HCT116 (cell line): ENCODE results near the gene SLFN12L. TPM values are rescaled to one million over a fixed set of nuclear protein-coding genes. Genes with fewer than 3 reads are reported as not detected.

Source experiments
- ATAC-seq: fragments of 200-7000 bp; cut with Tn5 transposase; 2 replicates; pipeline ENCODE4 v1.9.1; 2020; ENCODE audit warnings: mild to moderate bottlenecking, moderate library complexity
- BruUV-seq: library from RNA; stranded (reverse); fragments of 400-500 nt; replicated peaks from 2 replicates; lab custom pipeline; 2021; lab: Mats Ljungman, UMichigan
- CTCF ChIA-PET: fragments of 300-600 bp; sonication (Branson Sonifier 250); formaldehyde crosslinking; loops from one replicate; lab custom pipeline; 2021; ENCODE audit warnings: antibody characterized with exemption; lab: Charles Lee
- POLR2A ChIA-PET: fragments of 300-600, 350-600 bp; sonication (Branson Sonifier 250); formaldehyde crosslinking; loops from one replicate; lab custom pipeline; 2021; ENCODE audit warnings: antibody characterized with exemption; lab: Charles Lee
- RAD21 ChIA-PET, 2 experiments: fragments of 300-600 bp; sonication (Branson Sonifier 250); formaldehyde crosslinking; loops; one replicate each; lab custom pipeline; 2023; ENCODE audit warnings: low total read pairs in 2 of 2; ENCODE audit not compliant: uncharacterized antibody in 2 of 2, unreplicated experiment in 2 of 2, low non-redundant PET in 1 of 2; lab: Charles Lee
- DNase-seq: peaks from one replicate; pipeline ENCODE4 v3.0.0-alpha.2; 2010; ENCODE audit warnings: low read depth, low spot score
- H2AFZ ChIP-seq: fragments of 200-600 bp; shearing (Covaris generic), sonication (generic); 2 replicates; pipeline ENCODE4 v1.6.1; 2017; ENCODE audit warnings: low read depth, mixed run types, mixed read lengths, antibody characterized with exemption, low read length; ENCODE audit not compliant: poor library complexity, severe bottlenecking
- H3K27ac ChIP-seq: 2 replicates; pipeline ENCODE4 v1.5.1; 2012; ENCODE audit warnings: low read depth, low read length
- H3K27me3 ChIP-seq: fragments of 200-600 bp; sonication (generic); 2 replicates; pipeline ENCODE4 v1.6.1; 2016; ENCODE audit warnings: mixed run types, low read length, mixed read lengths; ENCODE audit not compliant: insufficient read depth
- H3K36me3 ChIP-seq, 2 experiments: fragments of 200-500 bp in 1 of 2; fragments of 200-600 bp in 1 of 2; sonication (Bioruptor generic) in 1 of 2; sonication (generic) in 1 of 2; 2 replicates each; pipeline versions ENCODE4 v1.5.1 to v1.6.1; 2014 to 2016; ENCODE audit warnings: low read length in 2 of 2, inconsistent platforms in 1 of 2, mixed read lengths in 1 of 2, mixed run types in 1 of 2; ENCODE audit not compliant: insufficient read depth in 2 of 2, control insufficient read depth in 1 of 2
- H3K4me1 ChIP-seq, 2 experiments: fragments of 200-600 bp in 1 of 2; sonication (generic) in 1 of 2; 2 replicates each; pipeline versions ENCODE4 v1.5.1 to v1.6.1; 2012 to 2017; ENCODE audit warnings: low read length in 2 of 2, inconsistent platforms in 1 of 2, mild to moderate bottlenecking in 1 of 2, mixed read lengths in 1 of 2, mixed run types in 1 of 2, moderate library complexity in 1 of 2; ENCODE audit not compliant: insufficient read depth in 2 of 2, control insufficient read depth in 1 of 2
- H3K4me2 ChIP-seq: fragments of 200-600 bp; sonication (generic); 2 replicates; pipeline ENCODE4 v1.6.1; 2017; ENCODE audit warnings: mixed run types, low read length, mixed read lengths
- H3K4me3 ChIP-seq, 2 experiments: fragments of 200-600 bp in 1 of 2; sonication (generic) in 1 of 2; replicated peaks in 1 of 2; 2 replicates each; pipeline ENCODE4 v1.5.1; 2011 to 2016; ENCODE audit warnings: low read length in 2 of 2, control low read depth in 1 of 2, low read depth in 1 of 2, mild to moderate bottlenecking in 1 of 2, mixed read lengths in 1 of 2, mixed run types in 1 of 2
- H3K79me2 ChIP-seq: fragments of 200-600 bp; sonication (generic); 2 replicates; pipeline ENCODE4 v1.6.1; 2017; ENCODE audit warnings: mild to moderate bottlenecking, mixed run types, low read length, moderate library complexity, mixed read lengths; ENCODE audit not compliant: insufficient read depth
- H3K9ac ChIP-seq: fragments of 200-600 bp; sonication (generic); 2 replicates; pipeline ENCODE4 v1.6.1; 2016; ENCODE audit warnings: low read length, mixed read lengths
- H3K9me2 ChIP-seq: fragments of 200-600 bp; sonication (generic), shearing (Covaris generic); 2 replicates; pipeline ENCODE4 v1.6.1; 2017; ENCODE audit warnings: mixed run types, mild to moderate bottlenecking, moderate library complexity; ENCODE audit not compliant: insufficient read depth
- H3K9me3 ChIP-seq, 2 experiments: fragments of 200-500 bp in 1 of 2; fragments of 200-600 bp in 1 of 2; sonication (Bioruptor generic) in 1 of 2; sonication (generic) in 1 of 2; 2 replicates each; pipeline ENCODE4 v1.6.1; 2014 to 2017; ENCODE audit warnings: low read length in 2 of 2, mixed read lengths in 2 of 2, inconsistent platforms in 1 of 2, low read depth in 1 of 2, mild to moderate bottlenecking in 1 of 2, mixed run types in 1 of 2, moderate library complexity in 1 of 2; ENCODE audit not compliant: control insufficient read depth in 1 of 2, insufficient read depth in 1 of 2
- H4K20me1 ChIP-seq: fragments of 200-600 bp; sonication (generic), shearing (Covaris generic); 2 replicates; pipeline ENCODE4 v1.6.1; 2017; ENCODE audit warnings: mixed run types, mild to moderate bottlenecking, moderate library complexity; ENCODE audit not compliant: insufficient read depth
- CBX3 ChIP-seq: IDR thresholded peaks from 2 replicates; pipeline ENCODE4 v1.6.1; 2012; ENCODE audit warnings: low read depth
- CEBPB ChIP-seq: IDR thresholded peaks from 2 replicates; pipeline ENCODE4 v1.6.1; 2012; ENCODE audit warnings: low read depth
- EZH2phosphoT487 ChIP-seq: fragments of 200-600 bp; IDR thresholded peaks from 2 replicates; pipeline ENCODE4 v1.6.1; 2018; ENCODE audit warnings: antibody characterized with exemption, borderline replicate concordance
- FOSL1 ChIP-seq: IDR thresholded peaks from 2 replicates; pipeline ENCODE4 v1.6.1; 2012; ENCODE audit warnings: low read depth
- POLR2AphosphoS5 ChIP-seq: IDR thresholded peaks from 2 replicates; pipeline ENCODE4 v1.6.1; 2011; ENCODE audit warnings: mild to moderate bottlenecking, low read depth, low read length, moderate library complexity
- RAD21 ChIP-seq: IDR thresholded peaks from 2 replicates; pipeline ENCODE4 v1.6.1; 2012; ENCODE audit warnings: low read depth, mild to moderate bottlenecking
- SRF ChIP-seq: IDR thresholded peaks from 2 replicates; pipeline ENCODE4 v1.6.1; 2012; ENCODE audit warnings: low read depth
- YY1 ChIP-seq: IDR thresholded peaks from 2 replicates; pipeline ENCODE4 v1.6.1; 2011; ENCODE audit warnings: low read length, low read depth, moderate library complexity, mild to moderate bottlenecking; ENCODE audit not compliant: insufficient replicate concordance; ENCODE audit errors: extremely low read depth
- ZFX ChIP-seq: fragments of 450-650 bp; IDR thresholded peaks from 2 replicates; pipeline ENCODE4 v1.6.1; 2017
- intact Hi-C: fragments of 100-400 bp; cut with micrococcal nuclease; formaldehyde crosslinking; loops from 2 replicates; pipeline ENCODE4 v1.10.0; 2022
- total RNA-seq: library from RNA; stranded (reverse); gene quantifications from one replicate; pipeline ENCODE4 v1.2.1, GENCODE V29; 2021; ENCODE audit not compliant: unreplicated experiment
- TF ChIP-seq, protein P1 (sequence below): IDR thresholded peaks from 2 replicates; pipeline ENCODE4 v1.6.1; 2012; ENCODE audit warnings: low read depth
- TF ChIP-seq, protein P2 (sequence below): IDR thresholded peaks from 2 replicates; pipeline ENCODE4 v1.6.1; 2012
- TF ChIP-seq, protein P3 (sequence below): IDR thresholded peaks from 2 replicates; pipeline ENCODE4 v1.6.1; 2012
- TF ChIP-seq, protein P4 (sequence below), 3 experiments: fragments of 200-600 bp in 1 of 3; sonication (generic) in 1 of 3; IDR thresholded peaks in 2 of 3; conservative IDR thresholded peaks in 1 of 3; 2 replicates each; pipeline ENCODE4 v1.5.1; 2012 to 2017; ENCODE audit warnings: low read depth in 2 of 3, low read length in 2 of 3, antibody characterized with exemption in 1 of 3, borderline replicate concordance in 1 of 3, control low read depth in 1 of 3, mild to moderate bottlenecking in 1 of 3, mixed read lengths in 1 of 3, mixed run types in 1 of 3, moderate library complexity in 1 of 3; ENCODE audit not compliant: insufficient read depth in 1 of 3

SLFN12L gene
- total RNA-seq, 1 experiment from 2014 or later: 0.17 TPM

DNA sequence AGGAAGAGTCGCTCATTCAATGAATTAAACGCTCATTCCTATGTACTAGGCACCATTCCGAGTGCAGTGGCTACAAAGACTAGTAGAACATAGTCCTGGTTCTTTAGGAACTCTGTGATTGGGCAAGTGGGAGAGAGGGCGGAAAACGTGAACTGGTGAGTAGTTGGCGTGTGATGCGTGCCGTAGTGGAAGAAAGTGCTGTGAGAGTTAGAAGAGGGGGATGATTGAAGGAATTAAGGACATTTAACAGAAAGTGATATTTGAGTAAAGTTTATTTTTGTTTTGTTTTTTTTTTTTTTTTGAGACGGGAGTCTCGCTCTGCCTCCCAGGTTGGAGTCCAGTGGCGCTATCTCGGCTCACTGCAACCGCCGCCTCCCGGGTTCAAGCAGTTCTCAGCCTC is 31.1 kb upstream of the SLFN12L start:
- ChIA-PET RAD21 (no interaction called here), POLR2A (interaction anchor here (3.0 kb wide), 1 partner anchor 10 kb away, joined by 17 read pairs; the partner anchor contains the start of gene PEX12), CTCF (no interaction called here)
- Histone ChIP-seq H3K27ac (peak overlapping the region; percentile 42), H3K79me2 (peaks cover 47% of the 10 kb centered on the region), H2AFZ (no peak overlapping the region), H3K4me1 (peaks cover 9 to 15% of the 10 kb centered on the region in 2 experiments), H4K20me1 (0 out of 2 replicates have a peak, but pooled peaks cover 3% of the 10 kb centered on the region), H3K4me2 (peak overlapping the region; percentile 63), H3K9ac (peak overlapping the region; percentile 89), H3K27me3 (peaks cover 8% of the 10 kb centered on the region; the same call in 1 of the 2 replicates), H3K4me3 (peak overlapping the region; percentile 84 to 99), H3K9me3 (no peaks in the 10 kb centered on the region), H3K36me3 (peaks cover 2 to 3% of the 10 kb centered on the region in 2 experiments; a peak in 1 of 4 replicates), H3K9me2 (no peaks in the 10 kb centered on the region)
- intact Hi-C loops: no loop called here
- no peak for DNase-seq
- no peak for TF ChIP-seq CBX3
- BruUV-seq: no TSS peak
- peak; percentile 70 for ATAC-seq

DNA sequence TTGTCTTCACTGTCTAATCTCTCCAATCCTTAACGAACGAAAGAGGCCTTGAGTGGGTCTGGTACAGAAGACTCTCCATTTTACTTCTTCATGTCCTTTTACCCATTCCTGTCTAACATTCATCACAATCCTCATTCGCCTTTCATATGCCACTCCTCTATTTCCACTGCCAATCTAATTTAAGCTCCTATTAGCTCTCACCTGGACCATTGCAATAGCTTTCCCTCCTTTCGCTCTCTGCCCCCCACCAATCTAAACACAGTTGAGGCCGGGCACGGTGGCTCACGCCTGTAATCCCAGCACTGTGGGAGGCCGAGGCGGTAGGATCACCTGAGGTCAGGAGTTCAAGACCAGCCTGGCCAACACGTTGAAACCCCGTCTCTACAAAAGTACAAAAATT is 29.5 kb upstream of the SLFN12L start:
- no peak overlapping the region for H2AFZ ChIP-seq
- H3K27ac ChIP-seq: no peak overlapping the region
- POLR2A ChIA-PET: interaction anchor here (3.0 kb wide), 1 partner anchor 12 kb away, joined by 17 read pairs; the partner anchor contains the start of gene PEX12
- no peaks in the 10 kb centered on the region for H3K9me3 ChIP-seq
- H3K27me3 ChIP-seq: peaks cover 8% of the 10 kb centered on the region; the same call in 1 of the 2 replicates
- peak overlapping the region; percentile 63 for H3K4me2 ChIP-seq
- RAD21 ChIA-PET: no interaction called here
- no peak for ATAC-seq
- H4K20me1 ChIP-seq: 0 out of 2 replicates have a peak, but pooled peaks cover 3% of the 10 kb centered on the region
- peak overlapping the region; percentile 84 to 99; a peak in 3 of 4 replicates for H3K4me3 ChIP-seq
- H3K9ac ChIP-seq: no peak overlapping the region; the same call in 1 of the 2 replicates
- peaks cover 0 to under 1% of the 10 kb centered on the region in 2 experiments; a peak in 1 of 4 replicates for H3K36me3 ChIP-seq
- DNase-seq: no peak
- no peaks in the 10 kb centered on the region for H3K9me2 ChIP-seq
- CTCF ChIA-PET: interaction anchor here (1.1 kb wide), 1 partner anchor 8 kb away, joined by 4 read pairs; no protein-coding TSS in a partner anchor
- peaks cover 38% of the 10 kb centered on the region for H3K79me2 ChIP-seq
- intact Hi-C loops: no loop called here
- BruUV-seq: no TSS peak
- peaks cover 9 to 15% of the 10 kb centered on the region in 2 experiments for H3K4me1 ChIP-seq
- TF ChIP-seq FOSL1 (no peak), POLR2AphosphoS5 (no peak), SRF (no peak), EZH2phosphoT487 (no peak), YY1 (no peak), CEBPB (no peak), CBX3 (no peak), RAD21 (no peak), ZFX (no peak)
- TF ChIP-seq, protein P1, sequence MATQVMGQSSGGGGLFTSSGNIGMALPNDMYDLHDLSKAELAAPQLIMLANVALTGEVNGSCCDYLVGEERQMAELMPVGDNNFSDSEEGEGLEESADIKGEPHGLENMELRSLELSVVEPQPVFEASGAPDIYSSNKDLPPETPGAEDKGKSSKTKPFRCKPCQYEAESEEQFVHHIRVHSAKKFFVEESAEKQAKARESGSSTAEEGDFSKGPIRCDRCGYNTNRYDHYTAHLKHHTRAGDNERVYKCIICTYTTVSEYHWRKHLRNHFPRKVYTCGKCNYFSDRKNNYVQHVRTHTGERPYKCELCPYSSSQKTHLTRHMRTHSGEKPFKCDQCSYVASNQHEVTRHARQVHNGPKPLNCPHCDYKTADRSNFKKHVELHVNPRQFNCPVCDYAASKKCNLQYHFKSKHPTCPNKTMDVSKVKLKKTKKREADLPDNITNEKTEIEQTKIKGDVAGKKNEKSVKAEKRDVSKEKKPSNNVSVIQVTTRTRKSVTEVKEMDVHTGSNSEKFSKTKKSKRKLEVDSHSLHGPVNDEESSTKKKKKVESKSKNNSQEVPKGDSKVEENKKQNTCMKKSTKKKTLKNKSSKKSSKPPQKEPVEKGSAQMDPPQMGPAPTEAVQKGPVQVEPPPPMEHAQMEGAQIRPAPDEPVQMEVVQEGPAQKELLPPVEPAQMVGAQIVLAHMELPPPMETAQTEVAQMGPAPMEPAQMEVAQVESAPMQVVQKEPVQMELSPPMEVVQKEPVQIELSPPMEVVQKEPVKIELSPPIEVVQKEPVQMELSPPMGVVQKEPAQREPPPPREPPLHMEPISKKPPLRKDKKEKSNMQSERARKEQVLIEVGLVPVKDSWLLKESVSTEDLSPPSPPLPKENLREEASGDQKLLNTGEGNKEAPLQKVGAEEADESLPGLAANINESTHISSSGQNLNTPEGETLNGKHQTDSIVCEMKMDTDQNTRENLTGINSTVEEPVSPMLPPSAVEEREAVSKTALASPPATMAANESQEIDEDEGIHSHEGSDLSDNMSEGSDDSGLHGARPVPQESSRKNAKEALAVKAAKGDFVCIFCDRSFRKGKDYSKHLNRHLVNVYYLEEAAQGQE: no peak
- TF ChIP-seq, protein P2, sequence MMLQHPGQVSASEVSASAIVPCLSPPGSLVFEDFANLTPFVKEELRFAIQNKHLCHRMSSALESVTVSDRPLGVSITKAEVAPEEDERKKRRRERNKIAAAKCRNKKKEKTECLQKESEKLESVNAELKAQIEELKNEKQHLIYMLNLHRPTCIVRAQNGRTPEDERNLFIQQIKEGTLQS: no peak
- TF ChIP-seq, protein P3, sequence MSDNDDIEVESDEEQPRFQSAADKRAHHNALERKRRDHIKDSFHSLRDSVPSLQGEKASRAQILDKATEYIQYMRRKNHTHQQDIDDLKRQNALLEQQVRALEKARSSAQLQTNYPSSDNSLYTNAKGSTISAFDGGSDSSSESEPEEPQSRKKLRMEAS: no peak
- TF ChIP-seq, protein P4, sequence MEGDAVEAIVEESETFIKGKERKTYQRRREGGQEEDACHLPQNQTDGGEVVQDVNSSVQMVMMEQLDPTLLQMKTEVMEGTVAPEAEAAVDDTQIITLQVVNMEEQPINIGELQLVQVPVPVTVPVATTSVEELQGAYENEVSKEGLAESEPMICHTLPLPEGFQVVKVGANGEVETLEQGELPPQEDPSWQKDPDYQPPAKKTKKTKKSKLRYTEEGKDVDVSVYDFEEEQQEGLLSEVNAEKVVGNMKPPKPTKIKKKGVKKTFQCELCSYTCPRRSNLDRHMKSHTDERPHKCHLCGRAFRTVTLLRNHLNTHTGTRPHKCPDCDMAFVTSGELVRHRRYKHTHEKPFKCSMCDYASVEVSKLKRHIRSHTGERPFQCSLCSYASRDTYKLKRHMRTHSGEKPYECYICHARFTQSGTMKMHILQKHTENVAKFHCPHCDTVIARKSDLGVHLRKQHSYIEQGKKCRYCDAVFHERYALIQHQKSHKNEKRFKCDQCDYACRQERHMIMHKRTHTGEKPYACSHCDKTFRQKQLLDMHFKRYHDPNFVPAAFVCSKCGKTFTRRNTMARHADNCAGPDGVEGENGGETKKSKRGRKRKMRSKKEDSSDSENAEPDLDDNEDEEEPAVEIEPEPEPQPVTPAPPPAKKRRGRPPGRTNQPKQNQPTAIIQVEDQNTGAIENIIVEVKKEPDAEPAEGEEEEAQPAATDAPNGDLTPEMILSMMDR (IDR thresholded peaks at IDR 0.05 in 2 of 3, conservative IDR thresholded peaks at IDR 0.05 in 1 of 3; ENCODE audit: borderline replicate concordance in 1 of 3, insufficient read depth in 1 of 3, low read depth in 2 of 3, low read length in 2 of 3): no peak
